ENCODE data around the gene HSPB2.
"Not testable (repeated sequence)": the region's sequence is repeated elsewhere in the genome, so short reads cannot be mapped to it uniquely, and the experiment has no call there.

Gene HSPB2

GRCh38 chr11:111913997-111914396 lies 1.5 kb downstream of the HSPB2 start:
- DNase-seq (ENCODE audit: low read depth in 2 of 2): no peak

- no peak for DNase-seq (ENCODE audit: low read depth in 2 of 2)
Observed at GRCh38 chr11:111916768-111917167, 4.2 kb downstream of the HSPB2 start.

- no peak for DNase-seq (ENCODE audit: low read depth in 2 of 2)
Observed at GRCh38 chr11:111917312-111917711, 4.8 kb downstream of the HSPB2 start.

- no peak for DNase-seq (ENCODE audit: low read depth in 2 of 2)
Observed at GRCh38 chr11:111917788-111918187, 5.3 kb downstream of the HSPB2 start.

GRCh38 chr11:111918390-111919256 lies 6.1 kb downstream of the HSPB2 start, which contains the start of gene C11orf52:
Gene C11orf52, plus strand, starts transcription at chr11:111918913. Its CDS starts 60 bp downstream, at chr11:111918973.
- DNase-seq (ENCODE audit: low read depth in 2 of 2): no peak

GRCh38 chr11:111920908-111921307 lies 8.4 kb downstream of the HSPB2 start:
- no peak for DNase-seq (ENCODE audit: low read depth in 2 of 2)

GRCh38 chr11:111921541-111922230 lies 9.2 kb downstream of the HSPB2 start:
- no peak for DNase-seq (ENCODE audit: low read depth in 2 of 2)

- no peak for DNase-seq (ENCODE audit: low read depth in 2 of 2)
Observed at GRCh38 chr11:111922803-111923202, 10.3 kb downstream of the HSPB2 start.

- no peak for DNase-seq (ENCODE audit: low read depth in 2 of 2)
Observed at GRCh38 chr11:111923351-111923788, 10.8 kb downstream of the HSPB2 start.

- DNase-seq (ENCODE audit: low read depth in 2 of 2): no peak
Observed at GRCh38 chr11:111923951-111924350, 11.4 kb downstream of the HSPB2 start.

- DNase-seq (ENCODE audit: low read depth in 2 of 2): no peak
Observed at GRCh38 chr11:111925953-111926352, 13.4 kb downstream of the HSPB2 start.

GRCh38 chr11:111926505-111927391 lies 14.2 kb downstream of the HSPB2 start:
- DNase-seq (ENCODE audit: low read depth in 2 of 2): peak; percentile 90

- no peak for DNase-seq (ENCODE audit: low read depth in 2 of 2)
Observed at GRCh38 chr11:111930472-111930871, 17.9 kb downstream of the HSPB2 start.

GRCh38 chr11:111932611-111932950 lies 20.0 kb downstream of the HSPB2 start:
- DNase-seq (ENCODE audit: low read depth in 2 of 2): no peak

- DNase-seq (ENCODE audit: low read depth in 2 of 2): not testable (repeated sequence)
Observed at GRCh38 chr11:111933176-111933575, 20.6 kb downstream of the HSPB2 start.

- DNase-seq (ENCODE audit: low read depth in 2 of 2): no peak
Observed at GRCh38 chr11:111933872-111934271, 21.3 kb downstream of the HSPB2 start.

- no peak for DNase-seq (ENCODE audit: low read depth in 2 of 2)
Observed at GRCh38 chr11:111934306-111934705, 21.8 kb downstream of the HSPB2 start.

- no peak for DNase-seq (ENCODE audit: low read depth in 2 of 2)
Observed at GRCh38 chr11:111935317-111936039, 22.9 kb downstream of the HSPB2 start.

GRCh38 chr11:111936040-111936540 lies 23.6 kb downstream of the HSPB2 start:
- no peak for DNase-seq (ENCODE audit: low read depth in 2 of 2)

GRCh38 chr11:111937461-111937769 lies 24.9 kb downstream of the HSPB2 start:
- DNase-seq (ENCODE audit: low read depth in 2 of 2): no peak

GRCh38 chr11:111937844-111938243 lies 25.3 kb downstream of the HSPB2 start:
- DNase-seq (ENCODE audit: low read depth in 2 of 2): no peak
